RWPE1 (cell line): Measurements from ENCODE around the gene DMRTB1.

Experiments used
- CTCF ChIA-PET: fragments of 350-600 bp; sonication (Branson Sonifier 250); formaldehyde crosslinking; extraction: SDS; loops from one replicate; lab custom pipeline; 2021; lab: Yijun Ruan, JAX
- POLR2A ChIA-PET: fragments of 400-600 bp; formaldehyde crosslinking; extraction: SDS; loops from one replicate; lab custom pipeline; 2020; ENCODE audit warnings: antibody characterized with exemption; ENCODE audit not compliant: low non-redundant PET; lab: Yijun Ruan, JAX
- DNase-seq: peaks from one replicate; pipeline ENCODE4 v3.0.0; 2012; ENCODE audit warnings: low spot score
- H3K27ac ChIP-seq: fragments of 450-650 bp; 2 replicates; pipeline ENCODE4 v1.5.1; 2017
- CTCF ChIP-seq: fragments of 450-650 bp; conservative IDR thresholded peaks from 2 replicates; pipeline ENCODE4 v1.5.1; 2017; ENCODE audit warnings: low read depth, mild to moderate bottlenecking

The DMRTB1 gene

GRCh38 chr1:53420341-53420740, 38.9 kb upstream of the DMRTB1 start:
- ChIA-PET CTCF (no interaction called here), POLR2A (no interaction called here)
- no peak for DNase-seq

GRCh38 chr1:53421208-53421607, 38.0 kb upstream of the DMRTB1 start:
- TF ChIP-seq CTCF: no peak
- DNase-seq: no peak
- no peak overlapping the region for H3K27ac ChIP-seq
- ChIA-PET CTCF (interaction anchor here (0.5 kb wide), 1 partner anchor 179 kb away, joined by 3 read pairs; no protein-coding TSS in a partner anchor), POLR2A (no interaction called here)

More at GRCh38 chr1:53420341-53420740, 38.9 kb upstream of the DMRTB1 start:
- no peak for TF ChIP-seq CTCF
- no peak overlapping the region for H3K27ac ChIP-seq

- no peak for TF ChIP-seq CTCF
- POLR2A ChIA-PET: no interaction called here
- CTCF ChIA-PET: interaction anchor here (0.7 kb wide), 1 partner anchor 420 kb away, joined by 3 read pairs; no protein-coding TSS in a partner anchor
- DNase-seq: no peak
- no peak overlapping the region for H3K27ac ChIP-seq
These were observed 28.9 kb upstream of the DMRTB1 start for GRCh38 chr1:53430261-53430660.

- no peak for DNase-seq
- ChIA-PET CTCF (interaction anchor here (0.6 to 0.7 kb wide), 2 partner anchors 419 to 420 kb away, joined by 3 to 4 read pairs; no protein-coding TSS in a partner anchor), POLR2A (no interaction called here)
- no peak overlapping the region for H3K27ac ChIP-seq
- no peak for TF ChIP-seq CTCF
These were observed 28.4 kb upstream of the DMRTB1 start for GRCh38 chr1:53430779-53431178.

- no peak overlapping the region for H3K27ac ChIP-seq
- ChIA-PET CTCF (interaction anchor here (0.6 to 1.3 kb wide), 2 partner anchors 13 to 419 kb away, joined by 3 to 4 read pairs; no protein-coding TSS in a partner anchor), POLR2A (no interaction called here)
- TF ChIP-seq CTCF: no peak
- DNase-seq: no peak
These were observed 28.0 kb upstream of the DMRTB1 start for GRCh38 chr1:53431244-53431643.

GRCh38 chr1:53431805-53432565, 27.2 kb upstream of the DMRTB1 start:
- ChIA-PET POLR2A (interaction anchor here (0.6 kb wide), 1 partner anchor 41 kb away, joined by 3 read pairs; no protein-coding TSS in a partner anchor), CTCF (interaction anchor here (1.2 to 1.3 kb wide), 2 partner anchors 9 to 12 kb away, joined by 3 read pairs; no protein-coding TSS in a partner anchor)
- no peak for DNase-seq
- no peak for TF ChIP-seq CTCF
- no peak overlapping the region for H3K27ac ChIP-seq
